ENCODE results near the gene SH2B2. TPM values are rescaled to one million over a fixed set of nuclear protein-coding genes. Genes with fewer than 3 reads are reported as not detected.

Gene SH2B2
- polyA plus RNA-seq, 1 donor from 2014 or later, result 64.5 TPM

DNA sequence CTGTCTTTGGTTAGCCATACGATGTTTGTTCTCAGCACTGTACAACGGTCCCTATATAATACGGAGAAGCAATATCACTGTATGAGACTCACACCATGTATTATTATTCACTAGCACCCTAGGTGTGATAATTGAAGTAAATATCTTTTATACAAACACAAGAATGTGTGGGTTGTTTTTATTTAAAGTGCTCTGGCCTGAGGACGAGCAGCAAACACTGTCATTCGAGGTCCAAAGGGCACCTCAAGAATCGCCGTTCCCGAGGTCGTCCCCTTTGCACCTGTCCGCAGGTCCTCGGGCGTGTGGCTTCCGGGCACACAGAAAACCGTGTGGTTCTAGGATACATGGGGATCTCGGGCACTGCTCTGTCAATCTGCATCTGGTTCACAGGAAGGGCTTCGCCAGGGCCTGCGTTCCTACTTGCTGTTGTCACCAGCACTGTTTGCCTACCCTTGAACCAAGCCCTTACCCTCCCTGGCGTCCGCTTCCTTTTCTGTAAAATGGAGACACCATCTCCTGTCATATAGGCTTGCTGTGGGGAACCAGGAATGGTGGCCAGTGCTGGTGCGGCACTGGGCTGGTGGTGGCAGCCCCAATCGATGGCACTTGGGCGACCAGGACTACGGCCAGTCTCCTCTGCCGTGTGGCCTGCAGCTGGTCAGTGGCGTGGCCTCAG lies 28.5 kb upstream of the SH2B2 start:
- no peaks in the 10 kb centered on the region for H3K27me3 Mint-ChIP-seq
- H3K4me1 Mint-ChIP-seq, result no peaks in the 10 kb centered on the region
- no peak overlapping the region for H3K4me3 Mint-ChIP-seq
- no peak overlapping the region for H3K27ac Mint-ChIP-seq
- no peaks in the 10 kb centered on the region for H3K36me3 Mint-ChIP-seq
- peaks cover 0 to 1% (median 0%) of the 10 kb centered on the region in 3 donors for H3K9me3 Mint-ChIP-seq

DNA sequence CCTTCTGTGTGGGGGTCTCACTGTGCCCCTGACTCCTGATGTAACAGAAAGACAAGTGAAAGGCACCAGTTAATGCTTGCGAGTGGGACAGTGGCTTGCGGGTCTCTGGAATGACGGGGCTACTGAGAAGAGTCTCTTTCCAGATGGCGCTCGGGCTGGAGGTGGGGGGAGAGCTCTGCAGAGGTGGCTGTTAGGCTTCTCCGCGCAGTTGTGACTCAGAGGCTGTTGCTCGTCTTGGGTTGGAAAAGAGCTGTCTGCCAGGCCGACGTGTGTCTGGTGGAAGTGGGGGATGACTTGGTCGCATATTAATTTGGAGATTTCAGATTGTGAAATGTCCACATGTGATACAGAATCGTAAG lies 27.9 kb upstream of the SH2B2 start:
- no peaks in the 10 kb centered on the region for H3K36me3 Mint-ChIP-seq
- no peak overlapping the region for H3K27ac Mint-ChIP-seq
- no peak overlapping the region for H3K4me3 Mint-ChIP-seq
- peaks cover 0 to 1% (median 0%) of the 10 kb centered on the region in 3 donors for H3K9me3 Mint-ChIP-seq
- no peaks in the 10 kb centered on the region for H3K4me1 Mint-ChIP-seq
- H3K27me3 Mint-ChIP-seq, result no peaks in the 10 kb centered on the region

DNA sequence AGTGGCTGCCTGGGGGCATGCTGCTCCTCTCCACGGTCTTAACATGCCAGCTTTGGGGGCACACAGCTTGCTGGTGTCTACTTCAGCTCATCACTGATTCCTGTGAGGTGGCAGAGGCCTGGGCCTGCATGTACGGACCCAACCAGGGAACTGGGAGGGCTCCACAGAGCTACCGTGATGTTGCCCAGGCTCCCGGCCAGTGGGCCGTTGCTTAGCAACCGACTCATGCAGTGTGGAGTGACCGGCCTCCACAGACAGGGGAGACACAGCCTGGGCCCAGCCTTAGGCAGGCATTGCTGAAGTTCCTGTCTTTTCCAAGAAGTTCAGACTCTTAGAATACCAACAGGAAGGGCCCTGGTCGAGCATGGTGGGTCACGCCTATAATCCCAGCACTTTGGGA lies 25.8 kb upstream of the SH2B2 start:
- peaks cover 0 to 1% (median 0%) of the 10 kb centered on the region in 3 donors for H3K9me3 Mint-ChIP-seq
- no peaks in the 10 kb centered on the region for H3K27me3 Mint-ChIP-seq
- H3K27ac Mint-ChIP-seq, result no peak overlapping the region
- H3K4me1 Mint-ChIP-seq, result no peaks in the 10 kb centered on the region
- H3K4me3 Mint-ChIP-seq, result no peak overlapping the region
- H3K36me3 Mint-ChIP-seq, result no peaks in the 10 kb centered on the region

DNA sequence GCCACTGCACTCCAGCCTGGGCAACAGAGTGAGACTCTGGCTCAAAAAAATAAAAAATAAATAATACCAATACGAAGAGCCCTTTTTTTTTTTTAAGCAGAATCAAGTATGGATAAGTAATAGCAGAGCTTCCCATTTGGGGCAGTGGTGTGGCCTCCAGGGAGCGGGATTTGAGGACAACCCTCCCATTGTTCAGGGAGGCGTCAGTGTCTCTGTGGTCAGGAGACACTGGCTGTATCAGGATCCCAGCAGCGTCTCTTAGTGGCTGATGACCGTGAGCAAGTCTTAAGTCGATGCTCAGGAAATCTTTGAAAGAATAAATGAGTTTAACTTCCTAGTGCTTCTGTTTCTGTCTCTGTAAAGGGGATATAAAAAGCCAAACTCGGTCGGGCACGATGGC lies 25.2 kb upstream of the SH2B2 start:
- Mint-ChIP-seq H3K27me3 (peaks cover 1% of the 10 kb centered on the region), H3K36me3 (no peaks in the 10 kb centered on the region), H3K9me3 (peaks cover 0 to 1% (median 0%) of the 10 kb centered on the region in 3 donors), H3K27ac (no peak overlapping the region), H3K4me3 (no peak overlapping the region), H3K4me1 (no peaks in the 10 kb centered on the region)

DNA sequence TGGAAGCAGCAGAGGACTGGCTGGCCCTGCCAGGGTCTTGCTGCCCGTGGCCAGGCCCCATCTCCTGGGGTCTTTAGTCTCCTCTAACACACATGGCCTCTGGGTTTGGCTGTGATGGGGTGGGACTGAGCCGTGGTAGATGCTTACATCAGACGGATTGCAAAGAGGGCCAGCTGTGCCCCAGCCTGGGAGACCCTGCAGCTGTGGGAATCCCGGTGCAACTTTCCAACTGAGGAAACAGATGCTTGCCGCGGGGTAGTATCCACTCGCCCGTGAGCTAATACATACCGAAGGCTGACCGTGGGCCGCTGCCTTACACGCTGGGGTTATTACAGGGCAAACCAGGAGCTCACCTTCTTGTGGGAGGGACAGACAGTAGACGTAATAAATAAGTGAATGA lies 24.1 kb upstream of the SH2B2 start:
- no peaks in the 10 kb centered on the region for H3K4me1 Mint-ChIP-seq
- peaks cover 1% of the 10 kb centered on the region for H3K27me3 Mint-ChIP-seq
- no peak overlapping the region for H3K27ac Mint-ChIP-seq
- peaks cover 0 to 1% (median 0%) of the 10 kb centered on the region in 3 donors for H3K9me3 Mint-ChIP-seq
- no peak overlapping the region for H3K4me3 Mint-ChIP-seq
- H3K36me3 Mint-ChIP-seq, result peaks cover 1% of the 10 kb centered on the region

DNA sequence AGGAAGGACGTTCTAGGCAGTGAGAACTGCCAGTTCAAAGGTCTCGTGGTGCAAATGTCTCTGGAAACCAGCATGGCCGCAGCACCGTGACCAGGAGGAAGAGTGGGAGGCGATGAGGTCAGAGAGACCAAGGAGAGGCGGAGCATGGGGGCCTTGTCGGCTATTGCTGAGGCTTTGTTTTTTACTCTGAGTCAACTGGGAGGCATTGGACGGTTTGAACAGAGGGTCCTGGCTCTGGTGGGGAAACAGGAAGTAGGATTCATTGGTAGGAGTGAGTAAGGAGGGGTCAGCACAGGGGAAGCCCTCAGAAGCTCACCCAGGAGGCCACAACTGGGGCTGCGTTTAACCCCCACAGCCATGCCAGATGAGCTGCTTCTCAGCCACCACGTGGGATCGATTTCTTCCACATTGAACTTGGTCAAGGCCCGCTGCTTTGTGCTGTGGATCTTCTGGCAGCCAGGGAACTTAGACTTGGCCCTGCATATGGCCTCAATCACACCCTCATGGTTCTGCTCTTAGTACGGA lies 22.2 kb upstream of the SH2B2 start:
- Mint-ChIP-seq H3K9me3 (peaks cover 0 to 1% (median 0%) of the 10 kb centered on the region in 3 donors), H3K27ac (no peak overlapping the region), H3K4me3 (no peak overlapping the region), H3K4me1 (no peaks in the 10 kb centered on the region), H3K27me3 (peaks cover 1% of the 10 kb centered on the region), H3K36me3 (peaks cover 1% of the 10 kb centered on the region)

DNA sequence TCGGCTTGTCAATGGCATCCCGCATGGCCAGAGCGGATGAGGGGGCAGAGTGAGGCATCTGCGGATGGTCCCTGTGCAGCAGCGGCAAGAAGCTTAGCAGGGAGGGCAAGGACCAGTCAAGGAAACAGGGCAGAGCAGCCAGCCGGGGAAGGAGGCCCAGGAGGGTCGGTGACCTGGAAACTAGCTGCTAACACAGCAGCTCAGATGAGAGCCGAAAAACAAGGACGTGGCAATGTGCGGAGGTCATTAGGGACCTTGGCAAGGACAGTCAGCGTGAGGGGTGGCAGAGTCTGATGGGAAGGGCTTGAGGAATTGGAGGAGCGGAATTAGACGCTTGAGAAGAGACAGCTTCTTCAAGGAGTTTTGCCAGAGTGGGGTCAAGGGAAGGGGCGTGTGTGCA lies 20.1 kb upstream of the SH2B2 start:
- no peak overlapping the region for H3K27ac Mint-ChIP-seq
- H3K4me1 Mint-ChIP-seq, result no peaks in the 10 kb centered on the region
- H3K27me3 Mint-ChIP-seq, result peaks cover 1% of the 10 kb centered on the region
- H3K4me3 Mint-ChIP-seq, result no peak overlapping the region
- H3K9me3 Mint-ChIP-seq, result peaks cover 0 to 1% (median 0%) of the 10 kb centered on the region in 3 donors
- H3K36me3 Mint-ChIP-seq, result peaks cover 1% of the 10 kb centered on the region

DNA sequence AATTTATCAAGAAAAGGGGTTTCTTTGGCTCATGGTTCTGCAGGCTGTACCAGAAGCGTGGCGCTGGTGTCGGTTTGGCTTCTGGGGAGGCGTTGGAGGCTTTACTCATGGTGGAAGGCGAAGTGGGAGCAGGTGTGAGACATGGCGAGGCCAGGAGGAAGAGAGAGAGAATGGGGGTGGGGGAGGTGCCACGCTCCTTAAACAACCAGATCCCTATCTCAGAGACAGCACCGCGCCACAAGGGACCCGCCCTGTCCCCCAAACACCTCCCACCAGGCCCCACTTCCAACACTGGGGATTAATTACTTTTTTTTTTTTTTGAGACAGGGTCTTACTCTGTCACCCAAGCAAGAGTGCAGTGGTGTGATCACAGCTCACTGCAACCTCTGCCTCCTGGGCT lies 18.0 kb upstream of the SH2B2 start:
- H3K4me3 Mint-ChIP-seq, result no peak overlapping the region
- peaks cover 3 to 4% (median 3%) of the 10 kb centered on the region in 3 donors for H3K4me1 Mint-ChIP-seq

DNA sequence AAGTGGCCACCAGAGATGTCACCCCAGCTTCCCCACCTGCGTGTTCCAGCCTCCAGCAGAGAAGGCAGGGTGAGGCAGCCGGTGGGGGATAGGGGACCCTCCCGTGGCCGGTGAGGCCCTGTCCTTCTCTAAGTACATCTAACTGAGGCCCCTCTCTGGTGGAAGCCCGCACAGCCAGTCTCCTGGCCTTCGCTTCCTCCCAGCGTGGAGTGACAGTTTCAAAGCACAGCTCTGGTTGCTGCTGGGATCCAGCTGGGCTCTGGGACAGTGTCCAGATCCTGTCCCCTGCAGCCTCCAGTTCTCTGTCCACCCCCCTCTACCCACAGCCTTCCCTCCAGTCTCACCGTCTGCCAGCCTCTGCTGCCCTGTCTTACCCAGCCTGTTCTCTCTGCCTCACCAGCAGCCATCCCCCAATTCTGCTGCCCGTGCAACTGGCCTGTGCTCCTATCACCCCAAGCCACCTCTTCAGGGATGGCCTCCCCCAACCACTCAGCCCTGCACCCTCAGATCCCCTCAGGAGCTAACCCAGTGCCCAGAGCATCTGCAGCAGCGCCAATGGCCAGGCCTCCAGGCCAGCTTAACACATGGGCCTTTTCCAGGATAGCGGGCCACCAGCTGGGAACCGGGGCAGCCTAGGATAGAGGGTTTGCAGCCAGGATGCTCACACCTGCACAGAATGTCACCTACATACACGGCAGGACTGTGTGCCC lies 16.3 kb upstream of the SH2B2 start:
- H3K4me1 Mint-ChIP-seq, result peaks cover 3 to 4% (median 3%) of the 10 kb centered on the region in 3 donors
- H3K4me3 Mint-ChIP-seq, result no peak overlapping the region
- peaks cover 4% of the 10 kb centered on the region for H3K27me3 Mint-ChIP-seq
- peaks cover 1% of the 10 kb centered on the region for H3K36me3 Mint-ChIP-seq
- no peaks in the 10 kb centered on the region for H3K9me3 Mint-ChIP-seq
- H3K27ac Mint-ChIP-seq, result no peak overlapping the region

More for the DNA sequence above, 18.0 kb upstream of the SH2B2 start:
- peaks cover 1% of the 10 kb centered on the region for H3K36me3 Mint-ChIP-seq
- peaks cover 4% of the 10 kb centered on the region for H3K27me3 Mint-ChIP-seq
- peak overlapping the region in 1 of 3 donors; percentile 12 for H3K27ac Mint-ChIP-seq
- no peaks in the 10 kb centered on the region for H3K9me3 Mint-ChIP-seq

DNA sequence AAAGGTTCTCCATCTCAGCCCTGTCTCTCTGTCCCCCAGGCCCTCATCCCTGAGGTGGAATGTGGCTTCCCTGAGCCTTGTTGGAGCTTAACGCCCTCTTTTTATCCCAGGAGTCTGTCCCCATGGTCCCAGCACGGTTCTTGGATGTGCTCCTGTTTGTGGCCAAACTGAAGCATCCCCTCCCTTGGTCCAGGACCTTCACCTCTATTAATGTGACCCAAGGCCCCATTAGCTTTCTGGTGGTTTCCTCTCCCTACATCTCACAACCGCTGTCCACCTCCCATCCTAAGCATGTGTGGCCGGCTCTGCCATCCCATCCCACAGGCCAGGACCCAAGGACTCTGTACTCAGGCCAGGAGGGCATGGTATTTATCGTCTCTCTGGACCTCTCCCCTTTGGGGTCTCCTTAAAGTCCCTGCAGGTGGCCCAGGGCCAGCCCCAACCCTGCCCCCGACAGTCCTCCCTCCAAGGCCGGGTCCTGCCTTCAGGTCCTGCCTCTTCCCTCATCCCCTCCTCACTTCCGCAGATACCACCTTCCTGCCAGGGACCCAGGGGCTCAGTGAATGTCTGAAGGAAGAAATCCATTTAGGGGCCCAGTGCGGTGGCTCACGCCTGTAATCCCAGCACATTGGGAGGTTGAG lies 15.4 kb upstream of the SH2B2 start:
- Mint-ChIP-seq H3K36me3 (peaks cover 3% of the 10 kb centered on the region), H3K4me1 (peaks cover 3 to 4% (median 3%) of the 10 kb centered on the region in 3 donors), H3K27ac (no peak overlapping the region), H3K27me3 (peaks cover 3% of the 10 kb centered on the region), H3K4me3 (peak overlapping the region in 1 of 4 donors; percentile 23), H3K9me3 (no peaks in the 10 kb centered on the region)

DNA sequence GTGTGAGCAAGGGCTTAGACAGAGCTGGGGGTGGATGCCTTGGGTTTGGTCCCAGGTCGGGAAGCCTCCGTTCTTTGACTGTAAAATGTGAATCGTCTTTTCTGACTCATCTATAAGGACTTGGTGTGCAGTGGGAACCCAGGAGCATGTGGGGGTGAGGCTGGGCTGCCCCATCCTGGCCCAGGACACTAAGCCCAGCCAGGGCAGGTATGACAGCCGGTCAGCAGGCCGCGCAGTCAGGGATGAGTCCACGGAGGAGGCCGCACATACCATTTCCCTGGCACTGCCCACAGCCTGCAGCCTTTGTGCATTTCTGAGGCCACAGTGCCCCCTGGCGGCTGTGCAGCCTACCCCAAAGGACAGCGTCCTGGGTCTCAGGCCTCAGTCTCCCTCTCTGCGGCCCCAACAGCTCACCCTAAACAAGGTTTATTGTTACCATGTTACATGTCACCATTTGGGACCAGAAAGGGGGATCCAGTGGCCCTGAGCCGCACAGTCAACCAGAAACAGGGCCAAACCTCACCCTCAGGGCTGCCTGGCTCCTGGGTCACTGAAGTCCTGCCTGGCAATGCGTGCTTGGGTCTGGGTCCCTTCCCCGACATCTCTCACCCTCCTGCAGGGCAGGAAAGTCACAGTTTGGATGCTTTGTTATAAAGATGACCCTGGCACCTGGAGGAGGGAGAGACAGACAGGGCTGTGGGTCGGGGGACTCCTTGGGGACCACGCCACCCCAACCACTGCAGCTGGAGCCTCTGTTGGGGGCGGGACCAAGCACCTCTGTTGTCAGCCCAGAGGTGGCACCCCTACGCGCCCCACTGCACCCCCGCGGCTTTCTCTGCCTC lies 14.4 kb upstream of the SH2B2 start:
- Mint-ChIP-seq H3K4me1 (peaks cover 3 to 4% (median 3%) of the 10 kb centered on the region in 3 donors), H3K4me3 (no peak overlapping the region), H3K27me3 (peaks cover 3% of the 10 kb centered on the region), H3K36me3 (peaks cover 1% of the 10 kb centered on the region), H3K27ac (peak overlapping the region in 1 of 3 donors; percentile 12), H3K9me3 (no peaks in the 10 kb centered on the region)

DNA sequence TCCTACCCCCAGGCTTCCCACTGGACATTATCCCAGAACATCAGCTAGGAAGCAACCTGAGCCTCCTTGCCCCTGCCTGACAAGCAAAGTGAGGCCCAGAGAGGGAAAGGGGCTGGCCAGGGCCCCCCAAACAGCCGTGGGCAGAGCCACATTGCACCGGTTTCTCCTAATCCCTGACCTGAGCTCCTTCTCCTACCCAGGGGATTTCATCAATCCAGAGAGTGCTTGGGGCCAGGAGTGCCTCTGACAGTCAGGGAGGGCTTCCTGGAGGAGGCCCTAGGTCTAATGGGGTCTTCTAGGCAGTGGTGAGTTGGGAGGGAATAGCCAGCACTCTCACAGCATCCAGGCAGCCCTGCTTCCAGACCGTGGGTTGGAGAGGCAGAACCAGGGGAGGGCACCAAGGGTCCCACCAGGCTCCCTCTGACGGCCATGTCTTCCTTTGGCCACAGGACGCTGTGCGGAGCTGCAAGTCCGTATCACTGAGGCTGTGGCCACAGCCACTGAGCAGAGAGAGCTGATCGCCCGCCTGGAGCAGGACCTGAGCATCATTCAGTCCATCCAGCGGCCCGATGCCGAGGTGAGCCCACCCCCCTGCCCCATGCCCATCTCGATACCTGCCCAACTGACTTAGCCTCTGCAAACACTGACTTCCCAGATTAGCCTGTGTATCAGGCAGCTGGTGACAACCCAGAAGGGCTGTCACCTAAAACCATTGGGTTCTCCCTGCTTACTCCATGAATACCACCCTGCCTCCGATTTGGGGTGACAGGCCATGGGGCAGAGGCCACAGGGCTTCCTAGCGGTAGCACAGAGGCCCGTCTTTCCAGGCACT lies 13.5 kb upstream of the SH2B2 start:
- peaks cover 3% of the 10 kb centered on the region for H3K27me3 Mint-ChIP-seq
- H3K36me3 Mint-ChIP-seq, result peaks cover 1% of the 10 kb centered on the region
- H3K4me1 Mint-ChIP-seq, result peaks cover 3 to 4% (median 3%) of the 10 kb centered on the region in 3 donors
- H3K4me3 Mint-ChIP-seq, result no peak overlapping the region
- H3K27ac Mint-ChIP-seq, result no peak overlapping the region
- no peaks in the 10 kb centered on the region for H3K9me3 Mint-ChIP-seq

DNA sequence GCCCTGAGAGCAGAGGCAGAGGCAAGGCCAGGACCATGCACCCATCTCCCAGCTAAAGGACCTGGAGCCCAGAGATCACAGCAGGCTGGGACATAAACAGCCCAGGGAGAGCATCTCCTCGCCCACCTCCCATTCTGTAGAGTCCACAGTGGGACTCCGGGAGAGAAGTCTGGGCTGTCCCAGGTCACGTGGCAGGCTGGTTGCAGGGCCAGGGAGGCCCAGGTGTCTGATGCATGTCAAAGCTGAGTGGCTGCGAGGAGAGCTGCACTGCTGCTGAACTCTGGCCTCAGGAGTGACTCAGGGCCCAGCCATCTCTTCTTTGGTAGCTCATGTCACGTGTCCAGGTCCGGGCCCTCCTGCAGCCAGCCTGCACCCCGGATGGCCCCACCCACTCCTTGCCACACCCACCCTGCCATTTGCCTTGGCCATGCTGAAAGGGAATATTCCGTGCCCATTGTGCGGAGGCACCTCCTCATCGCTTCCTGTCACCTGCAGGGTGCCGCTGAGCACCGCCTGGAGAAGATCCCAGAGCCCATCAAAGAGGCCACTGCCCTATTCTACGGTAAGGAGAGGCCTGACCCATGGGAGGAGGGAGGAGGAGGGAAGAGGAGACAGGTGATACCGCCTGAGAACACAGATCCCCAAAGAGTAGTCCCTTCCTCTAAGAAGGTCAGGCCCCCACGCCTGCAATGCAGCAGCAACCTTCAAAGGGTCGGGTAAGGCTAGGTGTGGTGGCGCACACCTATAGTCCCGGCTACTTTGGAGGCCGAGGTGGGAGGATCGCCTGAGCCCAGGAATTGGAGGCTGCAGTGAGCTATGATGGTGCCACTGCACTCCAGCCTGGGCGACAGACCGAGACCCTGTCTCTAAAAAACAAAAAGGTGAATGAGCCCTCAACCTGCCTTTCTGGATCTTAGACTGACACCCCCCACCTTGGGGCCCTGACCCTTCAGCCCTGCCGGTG lies 12.6 kb upstream of the SH2B2 start:
- H3K4me3 Mint-ChIP-seq, result peak overlapping the region in 1 of 4 donors; percentile 41
- peaks cover 3 to 4% (median 4%) of the 10 kb centered on the region in 3 donors for H3K4me1 Mint-ChIP-seq
- peaks cover 3% of the 10 kb centered on the region for H3K27me3 Mint-ChIP-seq
- H3K9me3 Mint-ChIP-seq, result no peaks in the 10 kb centered on the region
- H3K36me3 Mint-ChIP-seq, result peaks cover 1% of the 10 kb centered on the region
- no peak overlapping the region for H3K27ac Mint-ChIP-seq

All from IgD-negative memory B cell (primary cell).